ENCODE measurements around the gene CKS1B. TPM values are rescaled to one million over a fixed set of nuclear protein-coding genes. Genes with fewer than 3 reads are reported as not detected.

The CKS1B gene
- total RNA-seq, 2 donors from 2014 or later, result 52.4 to 72.9 TPM

GRCh38 chr1:155001425-155001674 lies 26.9 kb downstream of the CKS1B start:
- peaks cover 36 to 41% of the 10 kb centered on the region in 2 donors for H3K4me1 Mint-ChIP-seq (ENCODE audit: low read depth in 2 of 2)
- no peak for ATAC-seq
- H3K36me3 Mint-ChIP-seq, result no peaks in the 10 kb centered on the region
- peak overlapping the region; percentile 94 to 95 for H3K27ac Mint-ChIP-seq
- peak overlapping the region; percentile 95 for H3K4me3 Mint-ChIP-seq
- H3K27me3 Mint-ChIP-seq, result no peaks in the 10 kb centered on the region
- no peaks in the 10 kb centered on the region for H3K9me3 Mint-ChIP-seq
- DNase-seq (ENCODE audit: low spot score), result no peak

- no peaks in the 10 kb centered on the region for H3K36me3 Mint-ChIP-seq
- no peaks in the 10 kb centered on the region for H3K27me3 Mint-ChIP-seq
- ATAC-seq (peak; percentile 90 to 94), DNase-seq (ENCODE audit: low spot score) (peak; percentile 100)
- H3K4me1 Mint-ChIP-seq (ENCODE audit: low read depth in 2 of 2), result peaks cover 41 to 46% of the 10 kb centered on the region in 2 donors
- peak overlapping the region; percentile 94 to 95 for H3K27ac Mint-ChIP-seq
- H3K4me3 Mint-ChIP-seq, result peak overlapping the region; percentile 95
- no peaks in the 10 kb centered on the region for H3K9me3 Mint-ChIP-seq
Measured at GRCh38 chr1:155001675-155002463, 27.4 kb downstream of the CKS1B start.

- Mint-ChIP-seq H3K27ac (peak within 1 kb of the TSS; percentile 94 to 98), H3K4me3 (peak within 1 kb of the TSS; percentile 95), H3K27me3 (no peaks in the 10 kb centered on the region), H3K9me3 (no peaks in the 10 kb centered on the region), H3K36me3 (no peaks in the 10 kb centered on the region), H3K4me1 (ENCODE audit: low read depth in 2 of 2) (peaks cover 37 to 45% of the 10 kb centered on the region in 2 donors)
- no peak for DNase-seq (ENCODE audit: low spot score)
- peak; percentile 3 to 36 for ATAC-seq
Measured at GRCh38 chr1:155002464-155003226, 28.2 kb downstream of the CKS1B start, which contains the start of gene ZBTB7B. TSS of gene ZBTB7B (plus strand) at chr1:155002802. CDS start at chr1:155014661, 11,859 bp downstream.

- Mint-ChIP-seq H3K27me3 (no peaks in the 10 kb centered on the region), H3K4me1 (ENCODE audit: low read depth in 2 of 2) (peaks cover 34 to 43% of the 10 kb centered on the region in 2 donors), H3K9me3 (no peaks in the 10 kb centered on the region), H3K4me3 (peak overlapping the region; percentile 95), H3K36me3 (no peaks in the 10 kb centered on the region), H3K27ac (peak overlapping the region; percentile 94 to 98)
- DNase-seq (ENCODE audit: low spot score) (no peak), ATAC-seq (no peak)
Measured at GRCh38 chr1:155003227-155003765, 28.8 kb downstream of the CKS1B start.

GRCh38 chr1:155003766-155004351 lies 29.4 kb downstream of the CKS1B start:
- H3K4me1 Mint-ChIP-seq (ENCODE audit: low read depth in 2 of 2), result peaks cover 33 to 44% of the 10 kb centered on the region in 2 donors
- ATAC-seq (no peak), DNase-seq (ENCODE audit: low spot score) (peak; percentile 85)
- peak overlapping the region; percentile 94 to 98 for H3K27ac Mint-ChIP-seq
- no peaks in the 10 kb centered on the region for H3K27me3 Mint-ChIP-seq
- no peaks in the 10 kb centered on the region for H3K9me3 Mint-ChIP-seq
- peak overlapping the region; percentile 95 for H3K4me3 Mint-ChIP-seq
- H3K36me3 Mint-ChIP-seq, result no peaks in the 10 kb centered on the region

- no peaks in the 10 kb centered on the region for H3K36me3 Mint-ChIP-seq
- no peaks in the 10 kb centered on the region for H3K9me3 Mint-ChIP-seq
- peaks cover 33 to 44% of the 10 kb centered on the region in 2 donors for H3K4me1 Mint-ChIP-seq (ENCODE audit: low read depth in 2 of 2)
- ATAC-seq (no peak), DNase-seq (ENCODE audit: low spot score) (no peak)
- H3K27ac Mint-ChIP-seq, result peak overlapping the region; percentile 94 to 98
- H3K4me3 Mint-ChIP-seq, result peak overlapping the region; percentile 95
- no peaks in the 10 kb centered on the region for H3K27me3 Mint-ChIP-seq
Measured at GRCh38 chr1:155004352-155005075, 30.0 kb downstream of the CKS1B start.

- Mint-ChIP-seq H3K4me3 (peak overlapping the region; percentile 76), H3K27me3 (no peaks in the 10 kb centered on the region), H3K4me1 (ENCODE audit: low read depth in 2 of 2) (peaks cover 34 to 45% of the 10 kb centered on the region in 2 donors), H3K36me3 (no peaks in the 10 kb centered on the region), H3K27ac (peak overlapping the region; percentile 94 to 98), H3K9me3 (no peaks in the 10 kb centered on the region)
- ATAC-seq (no peak), DNase-seq (ENCODE audit: low spot score) (no peak)
Measured at GRCh38 chr1:155005076-155006011, 30.9 kb downstream of the CKS1B start.

- ATAC-seq, result no peak
- H3K9me3 Mint-ChIP-seq, result no peaks in the 10 kb centered on the region
- peak overlapping the region; percentile 94 to 98 for H3K27ac Mint-ChIP-seq
- no peaks in the 10 kb centered on the region for H3K36me3 Mint-ChIP-seq
- H3K27me3 Mint-ChIP-seq, result no peaks in the 10 kb centered on the region
- DNase-seq (ENCODE audit: low spot score), result no peak
- peaks cover 34 to 53% of the 10 kb centered on the region in 2 donors for H3K4me1 Mint-ChIP-seq (ENCODE audit: low read depth in 2 of 2)
- H3K4me3 Mint-ChIP-seq, result peak overlapping the region; percentile 76
Measured at GRCh38 chr1:155006601-155007101, 32.2 kb downstream of the CKS1B start.

- DNase-seq (ENCODE audit: low spot score) (no peak), ATAC-seq (no peak)
- Mint-ChIP-seq H3K9me3 (no peaks in the 10 kb centered on the region), H3K4me3 (peak overlapping the region; percentile 76), H3K36me3 (no peaks in the 10 kb centered on the region), H3K4me1 (ENCODE audit: low read depth in 2 of 2) (peaks cover 34 to 54% of the 10 kb centered on the region in 2 donors), H3K27me3 (no peaks in the 10 kb centered on the region), H3K27ac (peak overlapping the region; percentile 94 to 98)
Measured at GRCh38 chr1:155007251-155007828, 32.9 kb downstream of the CKS1B start.

GRCh38 chr1:155008015-155008941 lies 33.8 kb downstream of the CKS1B start:
- no peak for ATAC-seq
- Mint-ChIP-seq H3K4me3 (peak overlapping the region; percentile 82), H3K4me1 (ENCODE audit: low read depth in 2 of 2) (peaks cover 40 to 63% of the 10 kb centered on the region in 2 donors), H3K27me3 (no peaks in the 10 kb centered on the region), H3K9me3 (no peaks in the 10 kb centered on the region), H3K27ac (peak overlapping the region; percentile 81 to 88), H3K36me3 (no peaks in the 10 kb centered on the region)
- DNase-seq (ENCODE audit: low spot score), result no peak

GRCh38 chr1:155009221-155009711 lies 34.8 kb downstream of the CKS1B start:
- H3K36me3 Mint-ChIP-seq, result no peaks in the 10 kb centered on the region
- H3K4me3 Mint-ChIP-seq, result peak overlapping the region; percentile 82
- H3K9me3 Mint-ChIP-seq, result no peaks in the 10 kb centered on the region
- peaks cover 44 to 60% of the 10 kb centered on the region in 2 donors for H3K4me1 Mint-ChIP-seq (ENCODE audit: low read depth in 2 of 2)
- ATAC-seq (no peak), DNase-seq (ENCODE audit: low spot score) (no peak)
- H3K27ac Mint-ChIP-seq, result peak overlapping the region; percentile 81 to 88
- no peaks in the 10 kb centered on the region for H3K27me3 Mint-ChIP-seq

Measured in natural killer cell treated with Interleukin-12 subunit alpha and Interleukin-12 subunit beta and Interleukin-15 and Interleukin-18, amount 100 ng/mL, for 72 hours (primary cell).